GM21526 (cell line): Measurements from ENCODE around the gene TCOF1.

ENCODE experiments used
- ATAC-seq: cut with Tn5 transposase; IDR thresholded peaks from one replicate; pipeline ENCODE4 v1.9.1; 2021; ENCODE audit warnings: moderate library complexity; ENCODE audit not compliant: unreplicated experiment, low FRiP score

TCOF1 gene

DNA sequence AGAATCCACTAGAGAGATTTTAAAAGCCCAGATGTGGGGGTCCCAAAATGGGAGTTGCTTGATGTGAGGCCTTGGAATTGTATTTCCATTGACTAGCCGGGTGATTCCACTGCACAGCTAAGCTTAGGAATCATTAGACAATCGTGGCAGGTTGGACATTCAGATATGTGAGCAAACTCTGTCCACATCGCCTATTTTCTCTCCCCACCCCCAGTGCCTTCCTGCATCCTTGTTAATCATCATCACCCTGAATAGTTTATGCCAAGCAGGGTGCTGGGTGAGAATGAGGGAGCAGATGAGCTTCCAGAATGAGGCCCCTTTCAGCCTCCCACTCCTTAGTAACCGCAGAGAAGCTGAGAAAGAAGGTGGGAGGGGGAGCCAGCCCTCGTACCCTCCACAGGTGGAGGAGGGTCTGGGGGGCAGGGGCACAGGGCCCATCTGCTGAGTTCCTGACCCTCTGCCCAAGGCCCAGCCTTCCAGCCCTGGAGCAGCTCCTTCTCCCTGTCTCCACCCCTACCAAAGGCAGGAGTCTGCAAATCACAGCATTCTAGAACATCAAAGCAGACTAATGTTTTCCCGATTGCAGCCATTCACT is 7.7 kb upstream of the TCOF1 start:
- no peak for ATAC-seq

DNA sequence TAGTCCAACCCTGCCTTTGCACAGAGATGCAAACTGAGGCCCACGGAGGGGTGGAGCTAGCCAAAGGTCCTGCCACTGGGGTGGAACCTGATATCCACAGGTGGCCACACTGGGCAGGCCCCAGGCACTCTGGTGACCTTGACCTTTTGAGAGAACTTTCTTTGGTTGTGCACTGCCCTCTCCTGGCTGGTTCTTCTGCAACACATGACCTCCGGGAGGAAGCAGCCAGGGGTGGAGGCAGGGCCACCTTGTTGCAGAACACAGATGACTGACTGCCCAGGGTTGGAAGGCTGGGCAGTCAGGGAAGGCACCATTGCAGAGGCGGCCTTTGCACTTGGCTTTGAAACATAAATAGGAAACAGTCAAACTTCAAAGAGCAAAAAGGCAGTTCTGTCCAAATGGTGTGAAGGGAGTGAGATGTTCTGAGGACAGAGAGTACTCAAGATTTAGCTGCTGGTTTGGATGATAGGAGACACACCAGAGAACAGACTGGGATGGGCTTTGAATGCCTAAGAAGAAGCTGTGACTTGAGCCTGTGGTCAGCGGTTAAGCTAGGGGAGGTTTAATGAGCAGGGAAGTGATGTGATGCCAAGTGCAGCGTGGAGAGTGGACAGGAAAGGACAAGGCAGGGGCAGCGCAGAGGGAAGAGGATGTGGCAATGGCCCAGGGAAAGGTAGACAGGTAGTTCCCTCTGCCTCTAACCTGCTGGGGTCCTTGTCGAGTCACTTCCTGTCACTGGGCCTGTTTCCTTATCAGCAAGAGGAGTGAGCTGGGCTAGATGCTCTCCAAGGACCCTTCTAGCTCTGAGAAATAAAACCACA is 6.8 kb upstream of the TCOF1 start:
- peak; percentile 81 for ATAC-seq

DNA sequence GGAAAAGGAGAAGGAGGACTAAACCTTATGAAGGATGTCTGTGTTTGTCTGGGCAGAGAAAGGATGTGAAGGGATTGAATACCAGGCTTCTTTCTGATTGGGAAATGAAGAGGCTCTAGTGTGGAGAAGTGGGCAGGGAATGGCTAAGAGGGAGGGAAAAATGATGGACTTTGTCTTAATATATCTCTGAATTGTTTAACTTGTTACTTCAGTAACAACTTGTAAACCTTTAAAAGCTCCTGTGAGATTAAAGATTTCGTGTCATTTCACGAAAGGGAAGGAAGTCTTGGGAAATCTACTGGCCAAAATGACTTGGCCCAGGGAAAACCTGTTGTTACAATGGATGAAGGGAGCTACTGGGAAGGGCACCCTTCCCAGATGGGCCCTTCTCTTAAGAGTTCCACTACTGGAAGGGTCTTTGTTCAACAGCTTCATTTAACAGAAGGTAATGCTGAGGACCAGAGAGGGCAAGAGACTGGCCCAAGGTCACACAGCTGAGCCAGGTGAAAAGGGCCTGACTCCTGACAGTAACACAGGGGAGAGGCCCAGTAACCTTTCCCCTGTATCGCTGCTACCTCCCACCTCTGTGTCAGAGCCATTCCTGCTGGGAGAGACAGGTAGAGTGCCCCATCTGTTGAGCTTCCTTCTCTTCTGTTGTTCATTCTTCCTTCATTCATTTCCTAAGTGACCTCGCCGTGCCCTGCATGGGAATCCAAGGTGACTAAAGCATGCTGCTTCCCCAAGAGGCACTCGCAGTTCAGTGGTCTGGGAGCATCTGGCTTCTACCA is 5.1 kb upstream of the TCOF1 start:
- ATAC-seq: no peak

DNA sequence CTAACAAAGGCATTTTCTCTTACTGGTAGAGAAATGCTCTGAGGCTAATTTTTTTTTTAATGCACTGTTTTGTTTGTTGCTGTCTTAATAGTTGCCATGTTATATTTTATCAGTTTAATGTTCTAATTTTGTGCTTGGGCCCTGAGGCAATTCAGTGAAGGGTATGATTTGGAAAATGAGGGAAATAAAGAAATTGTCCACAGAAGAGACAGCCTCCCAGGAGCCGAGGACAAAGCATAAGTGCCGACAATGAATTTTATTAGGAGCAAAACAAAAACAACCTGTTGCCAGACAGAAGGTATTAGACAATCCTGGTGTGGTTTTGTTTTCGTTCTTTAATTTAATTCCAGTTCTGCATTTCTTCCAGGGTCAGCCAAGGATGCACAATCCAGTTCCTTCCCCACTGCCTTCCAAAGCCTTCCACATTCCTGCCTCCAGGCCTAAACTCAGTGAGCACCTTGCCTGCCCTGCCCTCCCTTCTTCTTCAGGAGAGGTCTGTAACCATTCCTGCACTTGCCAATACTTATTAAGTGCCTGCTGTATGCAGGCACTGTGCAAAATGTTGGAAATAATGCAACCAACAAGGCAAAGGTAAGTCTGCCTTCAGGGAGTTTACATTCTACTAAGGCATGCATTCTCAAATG is 4.3 kb upstream of the TCOF1 start:
- ATAC-seq: no peak

DNA sequence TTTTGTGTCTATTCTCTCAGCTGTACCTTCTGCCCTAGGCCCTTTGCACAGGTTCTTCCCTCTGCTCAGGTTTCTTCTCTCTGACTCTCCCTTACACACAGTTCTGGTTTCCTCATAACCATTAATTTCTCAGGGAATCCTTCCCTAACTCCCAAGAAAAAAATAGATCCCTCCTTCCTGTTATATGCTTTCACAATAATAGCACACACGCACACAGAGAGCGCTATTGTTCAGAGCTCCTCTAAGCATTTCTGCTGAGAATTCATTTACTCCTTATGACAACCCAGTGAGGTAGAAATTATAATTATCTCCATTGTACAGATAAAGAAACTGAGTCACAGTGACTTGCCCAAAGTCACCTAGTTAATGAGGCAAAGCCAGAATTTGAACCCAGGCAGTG is 1.7 kb upstream of the TCOF1 start:
- ATAC-seq: no peak

DNA sequence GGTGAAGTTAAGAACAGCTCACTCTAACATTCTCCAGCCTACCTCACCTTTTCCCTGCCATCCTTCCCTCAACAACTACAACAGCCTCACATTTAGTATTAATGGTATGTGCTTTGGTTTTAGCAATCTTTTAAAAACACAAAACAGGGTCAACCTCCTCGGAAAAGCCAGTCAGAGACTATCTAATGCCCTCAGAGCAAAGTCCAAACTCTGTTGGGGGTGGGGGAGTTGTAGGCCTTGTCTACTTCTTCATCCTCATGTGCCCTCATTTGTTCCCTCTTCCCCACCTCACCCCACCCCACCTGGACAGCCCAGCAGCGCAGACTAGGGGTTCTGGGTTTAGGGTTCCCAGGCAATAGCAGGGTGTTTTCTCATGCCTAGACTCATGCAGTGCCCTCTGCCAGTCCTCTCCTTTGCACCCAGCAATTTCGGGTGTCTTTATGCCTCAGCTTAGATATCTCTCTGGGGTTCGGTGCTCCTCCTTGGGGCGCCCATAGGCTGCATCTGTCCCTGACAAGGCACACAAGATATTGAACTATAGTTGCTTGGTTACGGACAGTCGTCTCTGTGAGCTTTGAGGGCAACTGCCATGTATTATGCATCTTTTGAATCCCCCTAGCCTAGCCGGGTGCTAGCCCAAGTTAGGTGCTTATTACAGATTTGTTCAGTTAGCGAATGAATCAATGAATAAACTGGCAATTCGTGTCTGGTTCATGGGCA is 762 bp upstream of the TCOF1 start:
- no peak for ATAC-seq

DNA sequence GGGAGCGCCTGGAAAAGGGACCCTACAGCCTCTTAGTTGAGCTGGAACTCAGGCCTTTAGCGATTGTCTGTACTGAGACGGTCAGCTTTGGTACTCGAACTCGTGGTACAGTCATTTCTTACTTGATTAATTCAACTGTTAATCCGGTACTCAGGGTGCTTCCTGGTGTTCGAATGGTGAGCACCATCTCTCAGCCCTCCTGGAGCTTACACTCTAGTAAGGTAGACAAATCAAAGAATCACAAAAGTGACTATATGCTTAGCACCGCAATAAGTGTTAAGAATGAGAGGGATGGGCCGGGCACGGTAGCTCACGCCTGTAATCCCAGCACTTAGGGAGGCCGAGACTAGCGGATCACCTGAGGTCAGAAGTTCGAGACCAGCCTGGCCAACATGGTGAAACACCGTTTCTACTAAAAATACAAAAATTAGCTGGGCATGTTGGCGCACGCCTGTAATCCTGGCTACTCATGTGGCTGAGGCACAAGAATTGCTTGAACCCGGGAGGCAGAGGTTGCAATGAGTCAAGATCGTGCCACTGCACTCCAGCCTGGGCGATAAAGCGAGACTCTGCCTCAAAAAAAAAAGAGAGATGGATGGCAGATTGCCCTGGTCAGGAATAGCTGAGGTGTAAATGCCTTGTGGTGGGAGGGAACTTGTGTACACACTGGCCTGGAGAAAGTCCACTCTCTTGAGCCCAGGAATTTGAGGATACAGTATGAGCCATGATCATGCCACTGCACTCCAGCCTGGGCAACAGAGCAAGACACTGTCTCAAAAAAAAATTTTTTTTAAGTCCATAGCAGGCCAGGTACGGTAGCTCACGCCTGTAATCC is 981 bp downstream of the TCOF1 start:
- ATAC-seq: no peak

DNA sequence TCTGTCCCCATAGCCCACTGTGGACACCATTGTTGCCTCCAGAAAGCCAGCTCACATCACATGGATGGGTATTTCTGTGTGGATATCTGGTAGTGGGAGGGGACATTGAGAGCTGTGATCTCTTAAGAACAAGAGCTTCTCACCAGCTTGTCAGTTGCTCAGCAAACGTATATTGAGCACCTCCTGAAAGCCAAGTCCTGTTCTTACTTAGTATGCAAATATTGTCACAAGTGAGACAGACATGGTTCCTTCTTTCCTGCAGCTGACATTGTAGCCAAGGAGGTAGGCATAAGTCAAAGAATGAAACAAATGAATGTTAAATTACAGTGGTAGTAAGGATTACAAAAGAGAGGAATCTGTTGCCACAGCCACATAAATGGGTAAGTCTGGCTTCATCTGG is 3.8 kb downstream of the TCOF1 start:
- ATAC-seq: peak; percentile 43

DNA sequence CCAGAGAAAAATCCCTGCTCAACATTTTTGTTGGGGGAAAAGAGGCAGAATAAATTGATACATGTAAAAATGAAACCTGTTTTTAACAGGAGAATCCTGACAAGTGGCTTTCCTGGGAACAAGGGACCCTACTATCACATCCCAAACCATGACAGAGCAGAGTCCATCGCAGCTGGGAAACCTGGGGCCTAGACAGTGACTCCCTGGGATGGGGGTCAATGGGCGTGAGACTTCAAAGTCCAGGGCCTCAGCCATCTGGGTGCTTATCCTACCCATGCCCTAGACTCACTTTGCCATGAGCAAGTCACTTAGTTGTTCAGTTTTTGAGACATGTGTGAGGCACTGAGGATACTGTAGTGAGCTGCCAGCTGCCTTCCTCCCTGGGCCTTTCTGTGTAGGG is 5.7 kb downstream of the TCOF1 start:
- no peak for ATAC-seq

DNA sequence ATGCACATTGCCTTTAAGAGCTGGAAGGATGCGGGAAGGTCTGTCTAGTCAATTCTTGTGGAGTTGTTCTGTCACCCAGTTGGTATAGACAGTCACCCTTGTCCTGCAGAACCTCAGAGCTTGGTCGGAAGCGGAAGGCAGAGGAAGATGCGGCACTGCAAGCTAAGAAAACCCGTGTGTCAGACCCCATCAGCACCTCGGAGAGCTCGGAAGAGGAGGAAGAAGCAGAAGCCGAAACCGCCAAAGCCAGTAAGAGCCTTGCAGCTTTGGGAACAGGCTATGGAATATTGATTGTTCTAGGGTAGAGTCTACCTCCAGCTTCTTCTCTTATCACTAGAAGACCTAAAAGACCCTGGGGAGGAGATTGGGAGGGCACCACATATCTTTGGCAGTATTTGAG is 6.5 kb downstream of the TCOF1 start:
- no peak for ATAC-seq

DNA sequence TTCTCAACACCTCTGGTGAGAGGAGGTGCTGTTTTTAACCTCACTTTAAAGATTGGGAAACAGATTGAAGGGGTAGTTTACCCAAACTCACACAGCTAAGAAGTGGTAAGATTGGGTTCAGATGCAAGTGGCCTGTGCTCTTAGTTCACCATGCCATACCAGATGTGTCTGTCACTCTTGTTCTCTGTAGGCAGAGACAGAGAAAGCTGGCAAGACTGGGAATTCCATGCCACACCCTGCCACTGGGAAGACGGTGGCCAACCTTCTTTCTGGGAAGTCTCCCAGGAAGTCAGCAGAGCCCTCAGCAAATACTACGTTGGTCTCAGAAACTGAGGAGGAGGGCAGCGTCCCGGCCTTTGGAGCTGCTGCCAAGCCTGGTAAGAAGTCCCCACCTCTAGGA is 11.0 kb downstream of the TCOF1 start:
- ATAC-seq: no peak

DNA sequence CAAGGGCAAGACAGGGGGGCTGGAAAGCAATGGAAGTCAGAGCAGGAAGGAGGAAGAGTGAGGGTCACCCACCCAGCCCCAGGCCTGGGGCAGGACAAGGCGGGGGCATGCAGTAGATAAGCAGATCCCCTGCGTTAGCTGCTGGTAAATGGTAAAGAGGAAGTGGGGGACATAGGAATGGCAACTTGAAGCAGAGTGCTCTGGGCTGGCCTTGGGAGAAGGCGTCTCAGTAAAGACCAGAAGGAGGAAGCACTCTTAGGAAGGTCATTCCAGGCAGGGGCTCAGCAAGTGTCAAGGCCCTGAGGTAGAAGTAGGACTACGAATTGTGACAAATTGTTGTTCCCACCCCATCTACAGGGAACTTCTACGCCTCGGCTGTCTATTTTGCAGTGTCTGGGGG is 15.1 kb downstream of the TCOF1 start:
- ATAC-seq: no peak

DNA sequence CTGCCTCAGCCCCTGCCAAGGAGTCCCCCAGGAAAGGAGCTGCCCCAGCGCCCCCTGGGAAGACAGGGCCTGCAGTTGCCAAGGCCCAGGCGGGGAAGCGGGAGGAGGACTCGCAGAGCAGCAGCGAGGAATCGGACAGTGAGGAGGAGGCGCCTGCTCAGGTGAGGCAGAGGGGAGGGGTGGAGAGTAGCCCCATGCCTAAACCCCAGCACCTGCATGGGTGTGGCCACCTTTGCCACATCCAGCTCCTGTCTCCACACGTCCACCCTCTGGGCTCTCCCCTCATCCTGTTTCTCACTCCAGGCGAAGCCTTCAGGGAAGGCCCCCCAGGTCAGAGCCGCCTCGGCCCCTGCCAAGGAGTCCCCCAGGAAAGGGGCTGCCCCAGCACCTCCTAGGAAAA is 17.2 kb downstream of the TCOF1 start:
- no peak for ATAC-seq

DNA sequence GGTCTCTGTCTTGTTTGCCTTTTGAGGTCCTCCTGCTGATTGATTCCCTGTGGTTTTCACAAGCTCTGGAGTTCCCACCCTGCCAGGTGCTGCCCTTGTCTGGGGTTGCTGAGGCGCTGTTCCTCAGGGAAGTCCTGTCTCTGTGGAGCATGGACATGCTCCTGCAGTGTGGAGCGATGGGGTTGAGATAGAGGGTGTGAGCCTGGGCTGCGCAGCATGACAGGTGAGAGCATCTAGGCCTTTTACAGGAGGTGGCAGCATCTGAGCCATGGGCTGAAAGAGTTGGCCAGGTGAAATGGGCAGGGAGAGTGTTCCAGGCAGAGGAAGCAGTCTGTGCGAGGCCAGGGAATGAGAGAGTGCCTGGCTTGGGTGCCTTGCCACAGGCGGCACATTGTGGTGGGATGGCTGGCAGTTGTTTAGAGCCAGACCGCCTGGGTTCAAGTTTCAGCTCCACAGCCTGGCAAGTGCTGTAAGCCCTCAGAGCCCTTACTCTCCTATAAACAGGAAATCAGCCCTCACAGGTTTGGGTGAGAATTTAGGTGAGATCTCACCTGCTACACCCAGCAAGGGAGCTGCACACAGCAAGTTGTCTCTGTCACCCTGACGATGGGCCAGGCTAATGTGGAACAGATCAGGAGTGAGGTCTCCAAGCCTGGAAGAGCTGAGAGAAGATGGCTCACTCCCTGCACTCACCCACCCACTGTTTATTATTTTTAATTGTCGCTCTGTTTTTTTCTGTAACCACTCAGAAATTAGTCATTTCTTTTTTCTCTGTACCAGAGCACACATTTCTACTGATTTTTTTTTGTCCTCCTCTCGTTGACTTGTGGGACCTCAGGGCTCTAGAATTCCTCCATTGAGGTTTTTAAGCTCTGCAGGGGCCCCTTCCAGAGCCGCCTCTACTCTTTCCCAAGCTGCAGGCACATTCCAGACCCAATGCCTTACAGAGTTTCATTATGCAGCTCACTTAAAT is 19.6 kb downstream of the TCOF1 start:
- no peak for ATAC-seq

DNA sequence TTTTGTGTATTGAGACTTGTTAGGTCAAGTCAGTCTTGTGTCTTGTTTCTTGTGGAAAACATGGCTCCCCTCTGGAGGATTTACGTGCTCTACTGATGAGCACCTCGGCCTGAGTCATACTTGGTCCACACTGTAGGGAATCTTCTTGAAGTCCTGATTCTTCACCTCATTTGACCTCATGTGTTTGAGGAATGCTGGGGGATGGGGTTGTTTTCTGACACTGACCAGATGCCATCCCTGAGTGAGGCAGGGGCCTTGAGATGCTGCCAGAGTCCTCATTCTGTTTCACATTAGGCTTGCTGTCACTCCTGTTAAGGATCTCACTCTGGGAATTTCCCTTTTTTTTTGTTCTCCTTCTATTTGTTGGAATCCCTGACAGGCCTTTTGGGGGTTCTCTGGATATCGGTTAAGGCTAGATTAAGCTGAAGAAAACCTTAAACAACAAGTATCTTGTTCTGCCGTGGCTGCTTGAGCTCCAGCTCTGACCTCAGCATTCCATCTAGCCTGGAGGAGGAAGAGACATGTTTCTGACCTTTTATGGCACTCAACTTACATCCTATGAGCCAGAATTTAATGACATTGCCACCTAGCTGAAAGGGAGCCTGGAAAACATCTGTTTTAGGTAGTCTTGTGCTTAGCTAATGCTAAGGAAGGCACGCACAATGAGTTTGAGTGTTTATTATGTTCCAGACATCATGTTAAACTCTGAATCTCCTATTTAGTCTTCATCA is 20.6 kb downstream of the TCOF1 start:
- ATAC-seq: no peak

DNA sequence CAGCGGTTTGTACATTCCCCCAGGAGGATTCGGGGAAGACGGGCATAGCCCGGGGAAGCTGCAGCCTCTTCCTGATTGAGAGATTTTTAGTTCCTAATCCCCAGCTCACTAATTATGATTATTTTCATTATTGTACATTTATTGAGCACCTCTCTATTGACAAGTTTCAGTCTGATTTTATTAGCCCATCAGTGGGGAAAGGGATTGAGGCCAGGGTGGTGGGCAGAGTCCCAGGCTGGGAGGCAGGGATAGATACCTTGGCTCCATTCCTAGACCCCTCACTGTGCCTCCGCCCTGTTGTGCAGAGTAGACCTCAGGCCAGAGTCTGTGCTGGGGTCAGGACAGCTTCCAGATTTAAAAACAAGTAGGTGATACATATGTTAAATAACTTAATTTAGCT is 27.2 kb downstream of the TCOF1 start:
- ATAC-seq: no peak

DNA sequence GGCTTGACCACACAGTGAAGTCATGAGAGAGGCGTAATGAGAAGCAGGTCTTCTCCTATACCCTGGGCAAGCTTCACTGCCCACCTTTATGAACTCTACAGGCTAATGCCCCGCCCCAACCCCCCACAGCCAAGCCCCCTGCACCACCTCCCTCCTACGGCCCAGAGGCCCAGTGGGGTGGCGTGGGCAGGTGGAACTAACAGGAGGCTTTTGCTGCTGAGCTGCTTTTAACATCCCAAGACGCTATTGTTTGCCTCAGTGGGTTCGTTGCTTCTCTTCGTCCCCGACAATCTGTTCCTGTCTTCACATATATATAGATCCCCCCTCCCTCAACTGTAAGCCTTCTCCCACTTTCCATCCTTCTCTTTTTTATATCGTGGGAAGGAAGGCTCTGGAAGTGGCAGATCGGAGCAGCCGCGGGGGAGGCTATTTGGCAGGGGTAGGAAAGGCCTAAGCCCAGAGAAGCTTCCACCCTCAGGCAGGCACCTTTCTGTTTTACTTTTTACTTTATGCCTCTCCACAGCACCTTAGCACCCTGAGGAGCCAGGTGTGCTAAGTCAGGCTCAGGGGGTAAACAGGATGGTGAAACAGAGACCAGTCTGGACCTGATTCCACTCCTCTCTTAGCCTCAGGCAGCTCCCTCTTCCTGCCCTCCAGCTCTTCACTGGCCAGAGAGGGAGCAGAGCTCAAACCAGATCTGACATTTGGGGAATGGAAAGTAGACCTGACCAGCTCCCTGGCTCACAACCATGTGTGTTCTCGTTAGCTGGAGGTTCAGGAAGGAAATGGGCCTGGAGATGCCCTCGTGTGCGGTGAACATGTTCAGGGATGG is 28.7 kb downstream of the TCOF1 start:
- ATAC-seq: no peak
